NCI-H1105 (cell line): ENCODE results near the gene GOLGA5.
"Not testable (repeated sequence)": the region's sequence is repeated elsewhere in the genome, so short reads cannot be mapped to it uniquely, and the experiment has no call there.

Source experiments
- DNase-seq: peaks from one replicate; lab custom pipeline; 2025; lab: John Stamatoyannopoulos, UW

GOLGA5 gene

GRCh38 chr14:92820536-92820840 lies 26.4 kb downstream of the GOLGA5 start:
- DNase-seq = not testable (repeated sequence)

DNA sequence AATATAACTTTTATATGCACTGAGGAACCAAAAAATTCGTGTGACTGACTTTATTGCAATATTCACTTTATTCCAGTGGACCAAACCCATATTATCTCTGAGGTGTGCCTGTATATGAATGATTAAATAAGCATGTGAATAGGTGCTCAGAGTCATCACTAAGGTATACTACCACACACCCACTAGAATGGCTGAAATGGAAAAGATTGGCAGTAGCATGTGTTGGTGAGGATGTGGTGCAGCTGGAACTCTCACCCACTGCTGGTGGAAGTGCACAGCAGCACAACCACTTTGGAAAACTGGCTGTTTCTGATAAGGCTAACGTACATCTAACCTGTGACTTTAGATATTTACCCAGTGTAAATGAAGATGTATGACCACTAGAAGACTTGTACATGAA lies 36.8 kb downstream of the GOLGA5 start:
- DNase-seq = no peak

- DNase-seq = no peak
Observed at GRCh38 chr14:92832137-92832700, 38.1 kb downstream of the GOLGA5 start.

- DNase-seq = no peak
Observed at GRCh38 chr14:92841930-92842329, 47.8 kb downstream of the GOLGA5 start.

DNA sequence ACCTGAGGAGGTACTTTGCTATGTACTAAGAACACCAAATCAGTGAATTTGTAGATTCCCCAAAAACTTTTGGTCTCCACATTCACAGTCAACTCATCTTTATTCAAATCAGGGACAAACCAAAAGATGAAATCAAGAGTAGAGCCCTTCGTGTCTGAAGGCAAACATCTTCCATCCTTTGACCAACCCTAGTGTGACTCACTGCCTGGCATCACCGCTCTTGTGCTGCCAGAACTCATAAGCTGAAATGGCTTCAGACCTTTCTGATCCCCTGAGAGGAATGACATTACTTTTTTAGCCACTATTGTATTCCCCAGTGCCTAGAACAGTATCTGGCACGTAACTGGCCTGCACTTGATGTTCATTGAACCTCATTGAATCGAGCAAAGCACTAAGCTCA lies 50.1 kb downstream of the GOLGA5 start:
- DNase-seq = no peak

DNA sequence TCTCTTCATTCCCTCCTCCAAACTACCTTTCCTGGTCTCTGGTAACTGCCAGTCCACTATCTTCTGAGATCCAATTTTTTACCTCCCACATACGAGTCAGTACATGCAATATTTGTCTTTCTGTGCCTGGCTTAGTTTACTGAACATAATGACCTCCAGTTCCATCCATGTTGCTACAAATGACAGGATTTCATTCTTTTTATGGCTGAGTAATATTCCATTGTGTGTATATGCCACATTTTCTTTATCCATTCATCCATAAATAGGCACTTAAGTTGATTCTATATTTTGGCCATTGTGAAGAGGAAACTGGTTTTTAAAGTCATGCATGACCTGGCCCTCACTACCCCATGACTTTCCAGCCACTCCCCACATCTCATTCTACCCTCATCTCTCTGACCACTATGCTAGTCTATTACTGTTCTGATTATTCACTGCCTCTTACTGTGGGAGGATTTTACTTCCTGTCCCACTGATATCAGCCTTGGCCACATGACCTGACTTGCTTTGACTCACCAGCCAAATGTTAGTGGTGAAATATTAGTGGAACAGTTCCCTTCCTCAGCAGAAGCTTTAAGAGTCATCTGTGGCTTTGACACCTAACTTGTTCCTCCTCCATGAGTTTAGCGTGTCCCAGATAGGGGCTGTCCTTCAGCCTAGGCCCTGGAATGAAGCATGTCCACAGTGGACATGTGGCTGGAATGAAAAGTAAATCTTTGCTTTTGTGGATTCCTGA lies 52.2 kb downstream of the GOLGA5 start:
- no peak for DNase-seq

DNA sequence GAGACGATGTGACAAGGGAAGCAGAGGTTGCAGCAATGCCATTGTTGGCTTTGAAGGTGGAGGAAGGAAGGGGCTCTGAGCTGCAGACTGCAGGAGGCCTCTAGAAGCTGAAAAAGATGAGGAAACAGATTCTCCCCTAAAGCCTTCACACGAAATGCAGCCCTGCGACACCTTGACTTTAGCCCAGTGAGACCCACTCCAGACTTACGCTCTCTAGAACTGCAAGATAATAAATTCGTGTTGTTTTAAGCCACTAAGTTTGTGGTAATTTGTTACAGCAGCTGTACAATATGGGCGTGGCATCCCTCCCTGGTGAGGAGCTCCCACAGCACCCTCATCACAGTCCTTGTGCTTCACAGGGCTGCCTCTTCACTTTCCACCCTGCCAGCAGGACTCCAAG lies 53.2 kb downstream of the GOLGA5 start:
- no peak for DNase-seq

- DNase-seq = no peak
Observed at GRCh38 chr14:92847749-92848148, 53.6 kb downstream of the GOLGA5 start.

DNA sequence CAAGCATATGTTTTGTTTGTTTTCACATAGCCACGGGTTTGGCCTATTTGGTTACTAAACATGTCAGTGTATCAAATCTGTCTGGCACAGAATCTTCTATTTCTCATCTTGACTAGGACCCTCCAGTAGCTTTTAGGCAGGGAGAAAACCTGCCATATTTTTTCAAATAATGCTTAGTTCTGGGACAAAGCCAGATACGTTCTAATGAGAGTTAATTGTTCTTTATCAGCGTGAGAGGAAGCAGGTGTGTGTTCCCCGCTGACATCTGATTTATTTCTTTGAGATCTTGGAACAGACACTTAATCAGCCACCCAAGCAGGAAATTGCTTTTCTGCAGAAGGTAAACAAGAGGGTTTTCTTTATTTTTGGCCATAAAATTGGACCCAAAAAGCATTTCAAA lies 54.8 kb downstream of the GOLGA5 start:
- DNase-seq = peak; percentile 96

GRCh38 chr14:92850492-92850891 lies 56.4 kb downstream of the GOLGA5 start:
- no peak for DNase-seq

DNA sequence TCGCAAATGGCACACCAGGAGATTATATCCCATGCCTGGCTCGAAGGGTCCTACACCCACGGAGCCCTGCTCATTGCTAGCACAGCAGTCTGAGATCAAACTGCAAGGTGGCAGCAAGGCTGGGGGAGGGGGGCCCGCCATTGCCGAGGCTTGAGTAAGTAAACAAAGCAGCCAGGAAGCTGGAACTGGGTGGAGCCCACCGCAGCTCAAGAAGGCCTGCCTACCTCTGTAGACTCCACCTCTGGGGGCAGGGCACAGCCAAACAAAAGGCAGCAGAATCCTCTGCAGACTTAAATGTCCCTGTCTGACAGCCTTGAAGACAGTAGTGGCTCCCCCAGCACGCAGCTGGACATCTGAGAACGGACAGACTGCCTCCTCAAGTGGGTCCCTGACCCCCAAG lies 59.0 kb downstream of the GOLGA5 start:
- DNase-seq = not testable (repeated sequence)

- no peak for DNase-seq
Observed at GRCh38 chr14:92860049-92860840, 66.1 kb downstream of the GOLGA5 start.

DNA sequence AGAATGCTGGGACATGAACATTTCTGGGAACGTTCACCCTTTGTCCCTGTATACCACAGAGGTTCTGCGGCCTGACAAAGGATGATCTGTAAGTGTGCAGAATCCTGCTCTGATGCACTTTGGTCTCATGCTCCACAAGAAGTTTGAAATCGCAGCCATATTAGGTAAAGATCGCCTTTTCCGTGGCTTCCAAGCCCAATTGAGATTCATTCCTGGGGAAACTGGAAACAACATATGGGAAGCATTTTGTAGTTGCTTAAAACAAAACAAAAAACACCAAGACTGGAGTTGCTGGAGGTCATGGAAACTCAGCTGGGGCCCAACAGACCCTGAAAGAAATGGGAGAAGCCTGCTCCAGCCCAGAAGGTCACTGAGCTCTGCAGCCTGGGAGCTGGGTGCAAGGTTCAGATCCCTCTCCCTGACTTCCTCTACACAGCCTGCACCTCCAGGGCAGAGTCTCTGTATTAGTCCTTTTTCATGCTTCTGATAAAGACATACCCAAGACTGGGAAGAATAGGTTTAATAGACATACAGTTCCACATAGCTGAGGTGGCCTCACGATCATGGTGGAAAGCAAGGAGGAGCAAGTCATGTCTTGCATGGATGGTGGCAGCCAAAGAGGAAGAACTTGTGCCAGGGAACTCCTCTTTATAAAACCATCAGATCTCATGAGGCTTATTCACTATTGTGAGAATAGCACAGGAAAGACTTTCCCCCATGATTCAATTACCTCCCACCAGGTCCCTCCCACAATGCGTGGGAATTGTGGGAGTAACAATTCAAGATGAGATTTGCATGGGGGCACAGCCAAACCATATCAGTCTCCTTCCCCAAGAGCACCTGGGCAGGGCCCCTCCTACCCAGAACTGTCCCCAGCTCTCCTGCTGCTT lies 68.0 kb downstream of the GOLGA5 start:
- DNase-seq = no peak

- DNase-seq = peak; percentile 23
Observed at GRCh38 chr14:92863286-92864080, 69.4 kb downstream of the GOLGA5 start.

DNA sequence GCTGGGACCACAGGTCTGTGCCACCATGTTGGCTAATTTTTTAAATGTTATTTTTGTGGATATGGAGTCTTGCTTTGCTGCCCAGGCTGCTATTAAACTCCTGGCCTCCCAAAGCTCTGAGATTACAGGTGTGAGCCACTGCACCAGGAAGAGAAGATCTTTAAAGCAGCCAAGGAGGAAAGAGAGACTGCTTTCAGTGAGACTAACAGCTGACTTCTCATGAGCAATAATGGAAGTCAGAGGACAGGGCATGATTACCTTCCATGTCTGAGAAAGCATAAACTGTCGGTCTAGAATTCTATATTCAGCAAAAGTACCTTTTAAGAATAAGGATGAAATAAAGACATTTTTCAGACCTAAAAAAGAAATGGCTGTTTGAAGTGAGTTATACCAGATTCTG lies 71.6 kb downstream of the GOLGA5 start:
- DNase-seq = no peak

DNA sequence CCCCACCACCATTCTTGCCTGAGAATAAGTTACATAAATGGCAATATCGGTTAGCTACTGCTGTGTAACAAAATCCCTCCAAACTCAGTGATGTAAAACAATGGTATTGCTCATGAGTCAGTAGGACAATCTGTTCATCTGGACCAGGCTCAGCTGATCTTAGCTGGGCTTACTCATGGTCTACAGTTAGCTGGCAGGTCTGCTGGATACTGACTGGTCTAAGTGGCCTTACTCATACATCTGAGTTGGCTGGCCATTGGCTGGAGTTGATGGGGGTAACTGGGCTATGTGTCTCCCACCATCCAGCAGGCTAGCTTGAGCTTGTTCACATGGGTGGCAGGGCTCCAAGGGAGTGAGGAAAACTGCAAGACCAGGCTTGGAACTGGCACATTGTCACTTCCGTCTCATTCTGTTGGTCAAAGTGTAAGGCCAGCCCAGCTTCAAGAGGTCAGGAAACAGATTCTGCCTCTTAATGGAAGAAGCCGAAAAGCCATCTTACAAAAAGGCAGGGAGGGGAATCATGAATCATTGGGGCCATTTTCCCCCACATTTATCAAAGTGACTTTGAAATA lies 72.2 kb downstream of the GOLGA5 start:
- no peak for DNase-seq

GRCh38 chr14:92866901-92867865 lies 73.1 kb downstream of the GOLGA5 start:
- peak; percentile 67 for DNase-seq

DNA sequence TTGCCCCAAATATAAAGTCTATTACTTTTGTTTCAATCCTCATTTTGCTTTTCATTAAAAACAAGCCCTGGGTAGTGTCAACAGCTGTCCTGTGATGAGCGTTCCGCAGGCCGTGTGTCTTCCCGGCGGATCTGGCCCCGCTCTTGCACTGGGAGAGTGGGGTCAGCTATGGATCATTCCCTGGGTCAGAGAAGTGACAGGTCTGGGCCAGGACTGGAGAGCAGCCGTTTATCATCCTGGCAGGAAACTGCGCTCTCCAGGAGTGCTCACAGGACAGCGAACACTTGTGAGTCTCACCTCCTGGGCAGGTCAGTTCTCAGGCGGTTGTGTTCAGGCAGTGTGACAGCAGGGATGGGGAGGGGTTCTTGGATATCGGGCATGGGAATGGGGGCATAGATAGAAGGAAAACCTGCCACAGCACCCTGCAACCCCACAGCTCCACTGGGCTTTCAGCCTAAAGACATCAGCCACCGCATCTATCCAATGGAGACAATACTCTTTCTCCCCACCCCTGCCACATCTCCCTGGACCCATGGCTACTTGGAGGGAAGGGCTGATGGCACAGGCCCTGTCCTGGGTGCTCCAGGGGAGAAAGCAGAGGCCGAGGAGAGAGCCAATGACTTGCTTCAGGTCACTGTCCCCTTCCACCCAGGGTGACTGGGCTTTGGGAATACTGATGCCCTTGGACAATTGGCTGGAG lies 81.0 kb downstream of the GOLGA5 start:
- no peak for DNase-seq

DNA sequence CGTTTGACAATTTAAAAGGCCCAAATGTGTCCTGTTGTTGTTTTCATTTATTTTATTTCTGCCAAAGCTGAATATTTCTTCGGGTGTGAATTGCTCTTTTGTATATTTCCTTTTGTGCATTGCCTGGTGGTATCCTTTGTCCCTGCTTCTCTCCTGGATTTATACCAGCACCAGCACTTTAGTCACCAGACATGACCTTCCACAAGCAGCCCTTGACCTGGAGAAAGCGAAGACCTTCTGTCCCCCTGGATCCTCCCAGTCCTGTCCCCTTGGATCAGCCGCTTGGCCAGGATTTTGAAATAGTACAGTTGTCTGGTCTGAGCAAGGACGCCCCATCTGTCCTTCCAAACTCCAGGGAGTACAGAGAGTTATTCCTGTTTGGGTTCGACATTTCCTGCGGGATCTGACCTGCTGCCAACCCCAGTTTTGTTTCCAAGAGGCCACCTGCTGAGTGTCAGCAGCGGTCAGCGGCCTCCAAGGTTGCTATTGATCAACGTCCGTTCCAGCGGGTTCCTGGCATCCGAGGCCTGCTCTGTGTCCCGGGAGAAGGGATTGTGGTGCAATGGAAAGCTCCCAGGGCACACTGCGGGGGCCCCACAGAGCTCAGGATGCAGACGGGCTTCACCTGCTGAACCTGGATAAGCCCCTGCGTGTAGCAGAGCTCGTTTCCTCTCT lies 83.8 kb downstream of the GOLGA5 start:
- DNase-seq = no peak
